ENCODE data around the gene KCNQ1. TPM values are rescaled to one million over a fixed set of nuclear protein-coding genes. Genes with fewer than 3 reads are reported as not detected.

The KCNQ1 gene
- polyA plus RNA-seq, 4 donors: 2.3 to 13.0 (median 10.0) TPM

GRCh38 chr11:2656859-2657258 is 212.1 kb downstream of the KCNQ1 start:
- DNase-seq (ENCODE audit: low read depth in 4 of 4, low spot score in 3 of 4): no peak

- no peak for DNase-seq (ENCODE audit: low read depth in 4 of 4, low spot score in 3 of 4)
Observed at GRCh38 chr11:2657697-2658284, 213.0 kb downstream of the KCNQ1 start.

- DNase-seq (ENCODE audit: low read depth in 4 of 4, low spot score in 3 of 4): no peak
Observed at GRCh38 chr11:2660357-2660939, 215.6 kb downstream of the KCNQ1 start.

- DNase-seq (ENCODE audit: low read depth in 4 of 4, low spot score in 3 of 4): no peak
Observed at GRCh38 chr11:2661173-2662023, 216.6 kb downstream of the KCNQ1 start.

- no peak for DNase-seq (ENCODE audit: low read depth in 4 of 4, low spot score in 3 of 4)
Observed at GRCh38 chr11:2662024-2662312, 217.2 kb downstream of the KCNQ1 start.

- no peak for DNase-seq (ENCODE audit: low read depth in 4 of 4, low spot score in 3 of 4)
Observed at GRCh38 chr11:2662430-2663299, 217.9 kb downstream of the KCNQ1 start.

GRCh38 chr11:2663506-2663905 is 218.7 kb downstream of the KCNQ1 start:
- DNase-seq (ENCODE audit: low read depth in 4 of 4, low spot score in 3 of 4): no peak

- DNase-seq (ENCODE audit: low read depth in 4 of 4, low spot score in 3 of 4): no peak
Observed at GRCh38 chr11:2663915-2664314, 219.1 kb downstream of the KCNQ1 start.

GRCh38 chr11:2664376-2664775 is 219.6 kb downstream of the KCNQ1 start:
- DNase-seq (ENCODE audit: low read depth in 4 of 4, low spot score in 3 of 4): no peak

GRCh38 chr11:2664791-2665525 is 220.2 kb downstream of the KCNQ1 start:
- no peak for DNase-seq (ENCODE audit: low read depth in 4 of 4, low spot score in 3 of 4)

- no peak for DNase-seq (ENCODE audit: low read depth in 4 of 4, low spot score in 3 of 4)
Observed at GRCh38 chr11:2665526-2666400, 221.0 kb downstream of the KCNQ1 start.

GRCh38 chr11:2666401-2666741 is 221.6 kb downstream of the KCNQ1 start:
- no peak for DNase-seq (ENCODE audit: low read depth in 4 of 4, low spot score in 3 of 4)

- DNase-seq (ENCODE audit: low read depth in 4 of 4, low spot score in 3 of 4): no peak
Observed at GRCh38 chr11:2666828-2667570, 222.2 kb downstream of the KCNQ1 start.

- no peak for DNase-seq (ENCODE audit: low read depth in 4 of 4, low spot score in 3 of 4)
Observed at GRCh38 chr11:2667940-2668339, 223.1 kb downstream of the KCNQ1 start.

GRCh38 chr11:2668876-2669275 is 224.1 kb downstream of the KCNQ1 start:
- no peak for DNase-seq (ENCODE audit: low read depth in 4 of 4, low spot score in 3 of 4)

GRCh38 chr11:2669634-2670469 is 225.0 kb downstream of the KCNQ1 start:
- DNase-seq (ENCODE audit: low read depth in 4 of 4, low spot score in 3 of 4): no peak

- no peak for DNase-seq (ENCODE audit: low read depth in 4 of 4, low spot score in 3 of 4)
Observed at GRCh38 chr11:2670541-2671100, 225.8 kb downstream of the KCNQ1 start.

- no peak for DNase-seq (ENCODE audit: low read depth in 4 of 4, low spot score in 3 of 4)
Observed at GRCh38 chr11:2671748-2672147, 226.9 kb downstream of the KCNQ1 start.
